Tibial nerve (tissue), 3 donors: ENCODE measurements around the gene ASXL2.

Experiments used
- POLR2A ChIP-seq, 2 donors: fragments of 450-650 bp; IDR thresholded peaks; one replicate each; pipeline ENCODE4 v1.6.1; 2017; ENCODE audit warnings: antibody characterized with exemption in 2 of 2, mild to moderate bottlenecking in 2 of 2, moderate library complexity in 2 of 2
- TF ChIP-seq, protein P1 (sequence below), 5 experiments: fragments of 200-600 bp in 3 of 5; fragments of 450-650 bp in 2 of 5; sonication (generic) in 3 of 5; IDR thresholded peaks; one replicate each; pipeline ENCODE4 v1.5.1; 2016 to 2019; ENCODE audit warnings: antibody characterized with exemption in 5 of 5, mild to moderate bottlenecking in 3 of 5, moderate library complexity in 2 of 5

DNA sequence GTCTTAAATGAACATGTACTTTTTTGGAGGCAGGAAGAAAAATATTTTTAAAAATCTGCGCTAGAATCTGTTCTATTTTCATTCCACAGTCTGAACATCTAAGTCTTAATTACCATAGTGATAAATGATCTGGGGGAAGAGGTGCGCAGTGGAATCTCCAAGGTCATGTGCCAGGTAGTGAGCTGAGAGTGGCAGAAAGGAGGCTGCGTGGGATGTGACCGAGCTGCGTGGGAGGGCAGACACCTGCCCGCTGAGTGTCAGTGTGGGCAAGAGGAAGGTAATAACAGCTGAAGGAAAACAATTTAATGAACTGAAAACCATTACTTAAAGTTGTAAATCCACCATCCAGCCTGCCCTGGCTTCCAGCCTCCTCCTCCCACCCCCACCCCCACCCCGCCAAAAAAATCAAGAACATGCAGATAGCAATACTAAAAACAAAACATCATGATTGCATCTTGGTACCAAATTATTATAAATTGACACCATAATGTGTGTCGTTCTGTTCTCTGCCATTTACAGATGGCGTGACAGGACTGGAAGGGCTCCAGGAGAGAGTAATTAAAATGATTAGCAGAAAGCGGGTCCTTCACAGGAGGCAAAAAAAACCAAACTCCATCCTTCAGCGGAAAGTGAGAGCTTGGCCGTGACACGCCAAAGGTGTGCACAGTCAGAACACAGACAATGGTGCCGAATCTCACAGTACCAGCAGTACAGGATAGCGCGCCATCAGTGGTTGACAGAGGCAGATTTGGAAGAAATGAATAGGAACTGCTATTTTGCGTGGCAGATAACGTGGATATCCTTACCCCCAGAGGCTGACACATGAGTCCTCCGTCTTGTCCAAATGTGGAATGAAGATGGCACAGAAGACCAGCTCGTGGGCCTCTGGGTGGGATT is 193.5 kb downstream of the ASXL2 start:
- TF ChIP-seq, protein P1, sequence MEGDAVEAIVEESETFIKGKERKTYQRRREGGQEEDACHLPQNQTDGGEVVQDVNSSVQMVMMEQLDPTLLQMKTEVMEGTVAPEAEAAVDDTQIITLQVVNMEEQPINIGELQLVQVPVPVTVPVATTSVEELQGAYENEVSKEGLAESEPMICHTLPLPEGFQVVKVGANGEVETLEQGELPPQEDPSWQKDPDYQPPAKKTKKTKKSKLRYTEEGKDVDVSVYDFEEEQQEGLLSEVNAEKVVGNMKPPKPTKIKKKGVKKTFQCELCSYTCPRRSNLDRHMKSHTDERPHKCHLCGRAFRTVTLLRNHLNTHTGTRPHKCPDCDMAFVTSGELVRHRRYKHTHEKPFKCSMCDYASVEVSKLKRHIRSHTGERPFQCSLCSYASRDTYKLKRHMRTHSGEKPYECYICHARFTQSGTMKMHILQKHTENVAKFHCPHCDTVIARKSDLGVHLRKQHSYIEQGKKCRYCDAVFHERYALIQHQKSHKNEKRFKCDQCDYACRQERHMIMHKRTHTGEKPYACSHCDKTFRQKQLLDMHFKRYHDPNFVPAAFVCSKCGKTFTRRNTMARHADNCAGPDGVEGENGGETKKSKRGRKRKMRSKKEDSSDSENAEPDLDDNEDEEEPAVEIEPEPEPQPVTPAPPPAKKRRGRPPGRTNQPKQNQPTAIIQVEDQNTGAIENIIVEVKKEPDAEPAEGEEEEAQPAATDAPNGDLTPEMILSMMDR (IDR thresholded peaks at IDR 0.05), result no peak
- no peak for TF ChIP-seq POLR2A (IDR thresholded peaks at IDR 0.05)
